ENCODE measurements around the gene RHOBTB1.

Gene RHOBTB1

GRCh38 chr10:60905580-60905979, 38.4 kb downstream of the RHOBTB1 start:
- no peak for DNase-seq

GRCh38 chr10:60903096-60903495, 40.9 kb downstream of the RHOBTB1 start:
- no peak for DNase-seq

- DNase-seq, result no peak
Measured at GRCh38 chr10:60901561-60902235, 42.3 kb downstream of the RHOBTB1 start.

- DNase-seq, result no peak
Measured at GRCh38 chr10:60899266-60899665, 44.7 kb downstream of the RHOBTB1 start.

GRCh38 chr10:60898321-60898720, 45.7 kb downstream of the RHOBTB1 start:
- DNase-seq, result no peak

GRCh38 chr10:60896810-60897209, 47.2 kb downstream of the RHOBTB1 start:
- DNase-seq, result no peak

GRCh38 chr10:60896033-60896432, 48.0 kb downstream of the RHOBTB1 start:
- DNase-seq, result no peak

- no peak for DNase-seq
Measured at GRCh38 chr10:60894786-60895185, 49.2 kb downstream of the RHOBTB1 start.

- DNase-seq, result no peak
Measured at GRCh38 chr10:60893231-60893630, 50.8 kb downstream of the RHOBTB1 start.

GRCh38 chr10:60892571-60892970, 51.4 kb downstream of the RHOBTB1 start:
- DNase-seq, result no peak

GRCh38 chr10:60890811-60891210, 53.2 kb downstream of the RHOBTB1 start:
- DNase-seq, result no peak

GRCh38 chr10:60883187-60883586, 60.8 kb downstream of the RHOBTB1 start:
- DNase-seq, result no peak

GRCh38 chr10:60878224-60878623, 65.8 kb downstream of the RHOBTB1 start:
- DNase-seq, result no peak

- no peak for DNase-seq
Measured at GRCh38 chr10:60877777-60878120, 66.2 kb downstream of the RHOBTB1 start.

GRCh38 chr10:60877061-60877776, 66.8 kb downstream of the RHOBTB1 start:
- no peak for DNase-seq

- DNase-seq, result no peak
Measured at GRCh38 chr10:60873758-60874157, 70.2 kb downstream of the RHOBTB1 start.

- DNase-seq, result no peak
Measured at GRCh38 chr10:60872451-60872850, 71.5 kb downstream of the RHOBTB1 start.

- DNase-seq, result no peak
Measured at GRCh38 chr10:60871215-60871614, 72.8 kb downstream of the RHOBTB1 start.

- DNase-seq, result no peak
Measured at GRCh38 chr10:60870803-60871202, 73.2 kb downstream of the RHOBTB1 start.

- no peak for DNase-seq
Measured at GRCh38 chr10:60870416-60870728, 73.6 kb downstream of the RHOBTB1 start.

GRCh38 chr10:60869652-60870415, 74.2 kb downstream of the RHOBTB1 start:
- no peak for DNase-seq

- DNase-seq, result no peak
Measured at GRCh38 chr10:60868946-60869345, 75.0 kb downstream of the RHOBTB1 start.

GRCh38 chr10:60865198-60865783, 78.7 kb downstream of the RHOBTB1 start:
- no peak for DNase-seq

- DNase-seq, result no peak
Measured at GRCh38 chr10:60863796-60864195, 80.2 kb downstream of the RHOBTB1 start.
